Measurements from ENCODE around the gene RNF114. TPM values are rescaled to one million over a fixed set of nuclear protein-coding genes. Genes with fewer than 3 reads are reported as not detected.

Gene RNF114
- total RNA-seq, 1 donor from 2014 or later, result 74.7 TPM

- Histone ChIP-seq H3K9me3 (no peaks in the 10 kb centered on the region), H3K27me3 (no peaks in the 10 kb centered on the region), H3K4me3 (no peak overlapping the region), H3K27ac (no peak overlapping the region), H3K4me1 (peaks cover 6% of the 10 kb centered on the region), H3K36me3 (no peaks in the 10 kb centered on the region)
- no peak for TF ChIP-seq CTCF (IDR thresholded peaks at IDR 0.05)
- DNase-seq, result no peak
- ATAC-seq, result no peak
- intact Hi-C loops (cut with DNase I), result no loop called here
Observed at GRCh38 chr20:50001784-50002311, 65.7 kb downstream of the RNF114 start.

GRCh38 chr20:50003253-50003656 lies 67.1 kb downstream of the RNF114 start:
- no peaks in the 10 kb centered on the region for H3K27me3 ChIP-seq
- H3K4me1 ChIP-seq, result peaks cover 6% of the 10 kb centered on the region
- H3K36me3 ChIP-seq, result no peaks in the 10 kb centered on the region
- DNase-seq, result no peak
- H3K27ac ChIP-seq, result no peak overlapping the region
- ATAC-seq, result peak; percentile 76
- H3K4me3 ChIP-seq, result no peak overlapping the region
- no peak for TF ChIP-seq CTCF (IDR thresholded peaks at IDR 0.05)
- intact Hi-C loops (cut with DNase I), result no loop called here
- no peaks in the 10 kb centered on the region for H3K9me3 ChIP-seq

Other genes with a start within 250 kb of the RNF114 start
- gene B4GALT5, start 222.5 kb upstream of the RNF114 start, total RNA-seq, result 46.1 TPM
- 15.0 TPM for gene SLC9A8, start 123.6 kb upstream of the RNF114 start, total RNA-seq
- 8.7 TPM for gene SPATA2, start 20.9 kb upstream of the RNF114 start, total RNA-seq
- 10.6 TPM for gene SNAI1, start 46.6 kb downstream of the RNF114 start, total RNA-seq
- 83.2 TPM for gene UBE2V1, start 176.8 kb downstream of the RNF114 start, total RNA-seq
- 31.3 TPM for gene PEDS1, start 217.3 kb downstream of the RNF114 start, total RNA-seq